ENCODE measurements around the gene MMAB. TPM values are rescaled to one million over a fixed set of nuclear protein-coding genes. Genes with fewer than 3 reads are reported as not detected.

The MMAB gene
- total RNA-seq, 4 donors from 2014 or later, result 4.4 to 18.7 (median 11.9) TPM

- Histone ChIP-seq H3K9me3 (no peaks in the 10 kb centered on the region), H3K4me3 (no peak overlapping the region), H3K36me3 (no peaks in the 10 kb centered on the region), H3K4me1 (peaks cover 0 to 2% (median 0%) of the 10 kb centered on the region in 4 donors), H3K27me3 (peaks cover 44% of the 10 kb centered on the region), H3K27ac (no peak overlapping the region)
- TF ChIP-seq POLR2A (IDR thresholded peaks at IDR 0.05), result no peak
- no peak for TF ChIP-seq POLR2AphosphoS5 (IDR thresholded peaks at IDR 0.05)
- TF ChIP-seq EP300 (IDR thresholded peaks at IDR 0.05; ENCODE audit: low read depth), result no peak
- no peak for TF ChIP-seq CTCF (IDR thresholded peaks at IDR 0.05)
- 71 to 84% methylated on average over 4 to 18 of the region's 18 CpGs for WGBS, 2 donors (ENCODE audit: low coverage in 1 of 2)
- intact Hi-C loops (cut with DNase I; ENCODE audit: low total_unique reads) (no loop called here), in situ Hi-C loops (cut with MboI; ENCODE audit: low pct_ligation_motif_present in 1 of 4, low pct_unique_long_range_greater_than_20kb in 1 of 4, low sequenced_read_pairs in 3 of 4) (no loop called here)
- DNase-seq, result no peak
These were observed 26.0 kb downstream of the MMAB start for GRCh38 chr12:109547286-109547685.

GRCh38 chr12:109545826-109546225, 27.5 kb downstream of the MMAB start:
- TF ChIP-seq EP300 (IDR thresholded peaks at IDR 0.05; ENCODE audit: low read depth), result no peak
- no peak for TF ChIP-seq CTCF (IDR thresholded peaks at IDR 0.05)
- WGBS, 2 donors (ENCODE audit: low coverage in 1 of 2), result 70% methylated on average over 5 of the region's 5 CpGs; no CpG with 5 or more reads in 1 of the 2 donors
- Histone ChIP-seq H3K9me3 (no peaks in the 10 kb centered on the region), H3K4me3 (no peak overlapping the region), H3K4me1 (peaks cover 0 to 2% (median 0%) of the 10 kb centered on the region in 4 donors), H3K36me3 (no peaks in the 10 kb centered on the region), H3K27ac (no peak overlapping the region), H3K27me3 (peaks cover 40% of the 10 kb centered on the region)
- no peak for DNase-seq
- in situ Hi-C loops (cut with MboI; ENCODE audit: low pct_ligation_motif_present in 1 of 4, low pct_unique_long_range_greater_than_20kb in 1 of 4, low sequenced_read_pairs in 3 of 4) (no loop called here), intact Hi-C loops (cut with DNase I; ENCODE audit: low total_unique reads) (no loop called here)

- intact Hi-C loops (cut with DNase I; ENCODE audit: low total_unique reads), result no loop called here
- TF ChIP-seq CTCF (IDR thresholded peaks at IDR 0.05), result no peak
- WGBS, 2 donors (ENCODE audit: low coverage in 1 of 2), result 44 to 80% methylated on average over 1 to 7 of the region's 7 CpGs
- DNase-seq, result no peak
- Histone ChIP-seq H3K4me3 (no peak overlapping the region), H3K27ac (no peak overlapping the region), H3K36me3 (no peaks in the 10 kb centered on the region), H3K27me3 (peaks cover 32% of the 10 kb centered on the region), H3K9me3 (no peaks in the 10 kb centered on the region), H3K4me1 (peaks cover 0 to 2% (median 0%) of the 10 kb centered on the region in 4 donors)
- in situ Hi-C loops (cut with MboI; ENCODE audit: low pct_ligation_motif_present in 1 of 4, low pct_unique_long_range_greater_than_20kb in 1 of 4, low sequenced_read_pairs in 3 of 4), result no loop called here
These were observed 28.3 kb downstream of the MMAB start for GRCh38 chr12:109544955-109545531.

- H3K27ac ChIP-seq, result no peak overlapping the region
- DNase-seq, result no peak
- no peaks in the 10 kb centered on the region for H3K9me3 ChIP-seq
- 90% methylated on average over 6 of the region's 6 CpGs; no CpG with 5 or more reads in 1 of the 2 donors for WGBS, 2 donors (ENCODE audit: low coverage in 1 of 2)
- no peak for TF ChIP-seq POLR2AphosphoS5 (IDR thresholded peaks at IDR 0.05)
- no peak for TF ChIP-seq CTCF (IDR thresholded peaks at IDR 0.05)
- TF ChIP-seq POLR2A (IDR thresholded peaks at IDR 0.05), result no peak
- TF ChIP-seq EP300 (IDR thresholded peaks at IDR 0.05; ENCODE audit: low read depth), result no peak
- peaks cover 10% of the 10 kb centered on the region for H3K27me3 ChIP-seq
- H3K4me1 ChIP-seq, result no peaks in the 10 kb centered on the region
- no peak overlapping the region for H3K4me3 ChIP-seq
- in situ Hi-C loops (cut with MboI; ENCODE audit: low pct_ligation_motif_present in 1 of 4, low pct_unique_long_range_greater_than_20kb in 1 of 4, low sequenced_read_pairs in 3 of 4), result no loop called here
- intact Hi-C loops (cut with DNase I; ENCODE audit: low total_unique reads), result no loop called here
- H3K36me3 ChIP-seq, result no peaks in the 10 kb centered on the region
These were observed 30.4 kb downstream of the MMAB start for GRCh38 chr12:109542876-109543275.

Data from transverse colon (tissue), 4 donors.